Esophagus mucosa (tissue), 1 donor: ENCODE measurements around the gene SLC2A2. TPM values are rescaled to one million over a fixed set of nuclear protein-coding genes. Genes with fewer than 3 reads are reported as not detected.
A peak's percentile ranks its signal among the peaks of the same experiment; 100 is the strongest.

Experiments
- ATAC-seq: fragments of 200-7000 bp; cut with Tn5 transposase; one replicate; pipeline ENCODE4 v1.9.1; 2020
- total RNA-seq: library from RNA; stranded (reverse); gene quantifications from one replicate; pipeline ENCODE4 v1.2.4, GENCODE V29; 2023
- donor health status: DM: yes; HTN: yes; CAD: no.

SLC2A2 gene
- not detected for total RNA-seq

GRCh38 chr3:171026597-171027293 lies at the start of gene SLC2A2:
Gene SLC2A2 (minus strand): TSS chr3:171026720. CDS start chr3:171026670, 50 bp downstream.
- ATAC-seq = no peak

GRCh38 chr3:171072432-171072831 lies 45.9 kb upstream of the SLC2A2 start:
- no peak for ATAC-seq

- ATAC-seq = no peak
These were observed 42.1 kb upstream of the SLC2A2 start for GRCh38 chr3:171068658-171069057.

- no peak for ATAC-seq
These were observed 39.7 kb upstream of the SLC2A2 start for GRCh38 chr3:171066206-171066605.

- ATAC-seq = no peak
These were observed 39.2 kb upstream of the SLC2A2 start for GRCh38 chr3:171065732-171066131.

GRCh38 chr3:171064461-171064860 lies 37.9 kb upstream of the SLC2A2 start:
- no peak for ATAC-seq

GRCh38 chr3:171061749-171062148 lies 35.2 kb upstream of the SLC2A2 start:
- ATAC-seq = no peak

- no peak for ATAC-seq
These were observed 33.5 kb upstream of the SLC2A2 start for GRCh38 chr3:171059978-171060377.

- no peak for ATAC-seq
These were observed 32.5 kb upstream of the SLC2A2 start for GRCh38 chr3:171058873-171059603.

- ATAC-seq = no peak
These were observed 31.5 kb upstream of the SLC2A2 start for GRCh38 chr3:171058058-171058457.

GRCh38 chr3:171057072-171057471 lies 30.6 kb upstream of the SLC2A2 start:
- no peak for ATAC-seq

- no peak for ATAC-seq
These were observed 30.0 kb upstream of the SLC2A2 start for GRCh38 chr3:171056528-171056927.

- no peak for ATAC-seq
These were observed 29.0 kb upstream of the SLC2A2 start for GRCh38 chr3:171055336-171056178.

GRCh38 chr3:171054921-171055320 lies 28.4 kb upstream of the SLC2A2 start:
- ATAC-seq = no peak

GRCh38 chr3:171054231-171054630 lies 27.7 kb upstream of the SLC2A2 start:
- ATAC-seq = no peak

GRCh38 chr3:171049861-171050444 lies 23.4 kb upstream of the SLC2A2 start:
- ATAC-seq = peak; percentile 68

- ATAC-seq = no peak
These were observed 20.2 kb upstream of the SLC2A2 start for GRCh38 chr3:171046760-171047159.

GRCh38 chr3:171044835-171045793 lies 18.6 kb upstream of the SLC2A2 start:
- ATAC-seq = no peak

GRCh38 chr3:171044384-171044783 lies 17.9 kb upstream of the SLC2A2 start:
- no peak for ATAC-seq

GRCh38 chr3:171039674-171040073 lies 13.2 kb upstream of the SLC2A2 start:
- no peak for ATAC-seq

- no peak for ATAC-seq
These were observed 11.8 kb upstream of the SLC2A2 start for GRCh38 chr3:171038342-171038741.

GRCh38 chr3:171028779-171029232 lies 2.3 kb upstream of the SLC2A2 start:
- ATAC-seq = peak; percentile 73
